GM18526 (cell line): Measurements from ENCODE around the gene XXYLT1.

Experiments used
- POLR2A ChIP-seq: IDR thresholded peaks from 3 replicates; pipeline ENCODE4 v1.6.1; 2011; ENCODE audit not compliant: insufficient read length; ENCODE audit errors: extremely low read depth

XXYLT1 gene

GRCh38 chr3:195043607-195044339 lies 227.2 kb downstream of the XXYLT1 start:
- TF ChIP-seq POLR2A = no peak

- TF ChIP-seq POLR2A = no peak
Measured at GRCh38 chr3:195042743-195043606, 228.0 kb downstream of the XXYLT1 start.

GRCh38 chr3:195041871-195042742 lies 228.9 kb downstream of the XXYLT1 start:
- TF ChIP-seq POLR2A = no peak

- no peak for TF ChIP-seq POLR2A
Measured at GRCh38 chr3:195040773-195041520, 230.0 kb downstream of the XXYLT1 start.

- no peak for TF ChIP-seq POLR2A
Measured at GRCh38 chr3:195040094-195040493, 230.9 kb downstream of the XXYLT1 start.

GRCh38 chr3:195039180-195039843 lies 231.6 kb downstream of the XXYLT1 start:
- TF ChIP-seq POLR2A = no peak

- TF ChIP-seq POLR2A = no peak
Measured at GRCh38 chr3:195038161-195038560, 232.8 kb downstream of the XXYLT1 start.

- no peak for TF ChIP-seq POLR2A
Measured at GRCh38 chr3:195036974-195037373, 234.0 kb downstream of the XXYLT1 start.

GRCh38 chr3:195036574-195036973 lies 234.4 kb downstream of the XXYLT1 start:
- no peak for TF ChIP-seq POLR2A

- no peak for TF ChIP-seq POLR2A
Measured at GRCh38 chr3:195036203-195036505, 234.8 kb downstream of the XXYLT1 start.

- TF ChIP-seq POLR2A = no peak
Measured at GRCh38 chr3:195035345-195036202, 235.4 kb downstream of the XXYLT1 start.

GRCh38 chr3:195034541-195034940 lies 236.4 kb downstream of the XXYLT1 start:
- no peak for TF ChIP-seq POLR2A

GRCh38 chr3:195034101-195034500 lies 236.9 kb downstream of the XXYLT1 start:
- TF ChIP-seq POLR2A = no peak
